ENCODE results near the gene WNT2B. TPM values are rescaled to one million over a fixed set of nuclear protein-coding genes. Genes with fewer than 3 reads are reported as not detected.

The WNT2B gene
- total and polyA plus RNA-seq, 10 of the 15 experiments (the other 5 are each of a cell fraction or from before 2014, with no cell fraction given) = 0.02 to 1.1 (median 0.14) TPM

- no peak for TF ChIP-seq ZNF592 (IDR thresholded peaks at IDR 0.05)
- no peak for TF ChIP-seq CREB1 (IDR thresholded peaks at IDR 0.05; ENCODE audit: low read depth)
- TF ChIP-seq MTA2 (IDR thresholded peaks at IDR 0.05; ENCODE audit: low read depth) = no peak
- TF ChIP-seq NR2C2 (IDR thresholded peaks at IDR 0.05; ENCODE audit: borderline replicate concordance, control insufficient read depth, insufficient read length, low read depth) = no peak
- TF ChIP-seq ZNF217 (IDR thresholded peaks at IDR 0.05) = no peak
Measured at GRCh38 chr1:112557385-112557784, 48.6 kb downstream of the WNT2B start (continued).

GRCh38 chr1:112558634-112559033 is 49.9 kb downstream of the WNT2B start:
- Histone ChIP-seq H4K20me1 (ENCODE audit: control insufficient read depth, insufficient read depth) (no peaks in the 10 kb centered on the region), H2AFZ (ENCODE audit: control insufficient read depth, low read depth, low read length) (no peak overlapping the region), H3K27me3 (replicated peaks in 1 of 2; ENCODE audit: control insufficient read depth in 2 of 2, insufficient read depth in 2 of 2, low read length in 1 of 2) (no peaks in the 10 kb centered on the region), H3K27ac (ENCODE audit: control insufficient read depth, insufficient read depth) (no peak overlapping the region), H3K36me3 (ENCODE audit: control insufficient read depth in 2 of 2, insufficient read depth in 2 of 2, low read length in 1 of 2) (no peaks in the 10 kb centered on the region), H3K79me2 (ENCODE audit: control insufficient read depth, insufficient read depth, low read length) (no peaks in the 10 kb centered on the region), H3K4me2 (ENCODE audit: control insufficient read depth, insufficient read depth) (no peak overlapping the region), H3K9ac (ENCODE audit: control insufficient read depth, insufficient read depth, low read length) (no peak overlapping the region), H3K4me3 (no peak overlapping the region), H3K4me1 (ENCODE audit: control insufficient read depth, insufficient read depth, low read length) (no peaks in the 10 kb centered on the region), H3K9me3 (replicated peaks; ENCODE audit: control insufficient read depth, insufficient read depth, low read length) (no peaks in the 10 kb centered on the region)
- intact Hi-C loops (cut with micrococcal nuclease; ENCODE audit: unreplicated experiment) = no loop called here
- DNase-seq (ENCODE audit: low read depth, low spot score) = no peak
- ATAC-seq = no peak
- ChIA-PET RAD21 (ENCODE audit: unreplicated experiment) (no interaction called here), CTCF (no interaction called here), POLR2A (no interaction called here), SMC1A (ENCODE audit: uncharacterized antibody, unreplicated experiment) (interaction anchor here (0.9 kb wide), 1 partner anchor 18 kb away, joined by 4 read pairs; no protein-coding TSS in a partner anchor)
- WGBS (ENCODE audit: insufficient coverage, insufficient replicate concordance, low lambda C conversion rate, missing lambda C conversion rate) = 97% methylated on average over 3 of the region's 3 CpGs
- TF ChIP-seq NR2F1 (conservative IDR thresholded peaks at IDR 0.05) (no peak), PAX5 (IDR thresholded peaks at IDR 0.05; ENCODE audit: borderline replicate concordance, low read depth, low read length) (no peak), HDAC6 (IDR thresholded peaks at IDR 0.05; ENCODE audit: unreplicated experiment) (no peak)
- in situ Hi-C loops (cut with MboI) = no loop called here
- FAIRE-seq = no peak
- BruUV-seq (replicated peaks) = no TSS peak
